H1 (cell line): ENCODE data around the gene TCAIM. TPM values are rescaled to one million over a fixed set of nuclear protein-coding genes. Genes with fewer than 3 reads are reported as not detected.

ENCODE experiments used
- CTCF ChIA-PET: fragments of 300-600 bp; sonication (Branson Sonifier 250); formaldehyde crosslinking; loops from one replicate; lab custom pipeline; 2021; ENCODE audit not compliant: partially characterized antibody; lab: Charles Lee
- POLR2A ChIA-PET: fragments of 300-600 bp; sonication (Branson Sonifier 250); formaldehyde crosslinking; loops from one replicate; lab custom pipeline; 2021; ENCODE audit warnings: inconsistent platforms; ENCODE audit not compliant: partially characterized antibody; lab: Charles Lee
- DNase-seq, 2 experiments: peaks; one replicate each; pipeline versions ENCODE4 v3.0.0 to v3.0.0-alpha.2; 2010 to 2022; ENCODE audit warnings: low spot score in 2 of 2, low read depth in 1 of 2, mixed read lengths in 1 of 2
- FAIRE-seq: peaks from 2 replicates; lab custom pipeline; 2011; peaks lifted over from hg19 to GRCh38; lab: Jason Lieb, UNC
- H2AFZ ChIP-seq: 2 replicates; pipeline ENCODE4 v1.8.1; 2012; ENCODE audit warnings: low read length, inconsistent platforms
- H2AK5ac ChIP-seq: 2 replicates; pipeline ENCODE4 v1.6.1; 2013; ENCODE audit warnings: low read depth, low read length
- H2BK120ac ChIP-seq: replicated peaks from 2 replicates; pipeline ENCODE3; 2013; ENCODE audit warnings: low read depth, low read length, inconsistent platforms
- H2BK12ac ChIP-seq: 2 replicates; pipeline ENCODE4 v1.6.1; 2013; ENCODE audit warnings: low read depth, low read length
- H2BK15ac ChIP-seq: 2 replicates; pipeline ENCODE4 v1.6.1; 2013; ENCODE audit warnings: low read length
- H2BK20ac ChIP-seq: 2 replicates; pipeline ENCODE4 v1.6.1; 2013; ENCODE audit warnings: low read length
- H2BK5ac ChIP-seq: 2 replicates; pipeline ENCODE4 v1.6.1; 2013; ENCODE audit warnings: low read depth, low read length
- H3K14ac ChIP-seq: 2 replicates; pipeline ENCODE4 v1.6.1; 2013; ENCODE audit warnings: inconsistent platforms; ENCODE audit not compliant: insufficient read length
- H3K18ac ChIP-seq: 2 replicates; pipeline ENCODE4 v1.6.1; 2013; ENCODE audit warnings: low read length; ENCODE audit errors: extremely low read depth
- H3K23ac ChIP-seq: 2 replicates; pipeline ENCODE4 v1.6.1; 2013; ENCODE audit warnings: inconsistent platforms; ENCODE audit not compliant: insufficient read length
- H3K23me2 ChIP-seq: 2 replicates; pipeline ENCODE4 v1.6.1; 2013; ENCODE audit warnings: low read depth, low read length
- H3K27ac ChIP-seq: 2 replicates; pipeline ENCODE4 v1.6.1; 2011; ENCODE audit warnings: low read depth, low read length, inconsistent platforms
- H3K27me3 ChIP-seq, 4 experiments: replicated peaks in 1 of 4; 1 replicate in 1 of 4; 2 replicates in 3 of 4; pipeline versions ENCODE4 v1.6.1 to v1.8.1; 2011 to 2013; ENCODE audit warnings: low read length in 3 of 4, mild to moderate bottlenecking in 3 of 4, inconsistent platforms in 2 of 4, mixed read lengths in 2 of 4, moderate library complexity in 1 of 4; ENCODE audit not compliant: control insufficient read depth in 3 of 4, insufficient read depth in 3 of 4; ENCODE audit errors: extremely low read depth in 1 of 4
- H3K36me3 ChIP-seq, 4 experiments: 2 replicates each; pipeline versions ENCODE4 v1.6.1 to v1.8.1; 2011 to 2013; ENCODE audit warnings: mild to moderate bottlenecking in 4 of 4, low read length in 3 of 4, moderate library complexity in 2 of 4, control low read depth in 1 of 4, inconsistent platforms in 1 of 4; ENCODE audit not compliant: insufficient read depth in 4 of 4, control insufficient read depth in 2 of 4
- H3K4ac ChIP-seq: replicated peaks from 2 replicates; pipeline ENCODE3; 2013; ENCODE audit warnings: low read length, low read depth, mixed read lengths, inconsistent platforms; ENCODE audit not compliant: insufficient read length
- H3K4me1 ChIP-seq, 4 experiments: replicated peaks in 1 of 4; 1 replicate in 1 of 4; 2 replicates in 3 of 4; pipeline versions ENCODE4 v1.6.1 to v1.8.1; 2011 to 2013; ENCODE audit warnings: low read length in 3 of 4, inconsistent platforms in 2 of 4, mixed read lengths in 1 of 4; ENCODE audit not compliant: insufficient read depth in 4 of 4, control insufficient read depth in 3 of 4
- H3K4me2 ChIP-seq, 2 experiments: 2 replicates each; pipeline versions ENCODE4 v1.6.1 to v1.8.1; 2011 to 2013; ENCODE audit warnings: low read depth in 2 of 2, low read length in 2 of 2, control low read depth in 1 of 2, inconsistent platforms in 1 of 2, mild to moderate bottlenecking in 1 of 2; ENCODE audit not compliant: insufficient read depth in 1 of 2
- H3K4me3 ChIP-seq, 4 experiments: fragments of 200-600, 300-600 bp in 1 of 4; sonication (generic), shearing (Covaris generic), sonication (Bioruptor Twin) in 1 of 4; 2 replicates each; pipeline versions ENCODE4 v1.5.1 to v1.8.1; 2011 to 2016; ENCODE audit warnings: low read length in 4 of 4, low read depth in 3 of 4, control low read depth in 2 of 4, inconsistent platforms in 2 of 4, mild to moderate bottlenecking in 2 of 4, mixed read lengths in 1 of 4, moderate library complexity in 1 of 4; ENCODE audit not compliant: insufficient read depth in 2 of 4; ENCODE audit errors: extremely low read depth in 1 of 4
- H3K56ac ChIP-seq: replicated peaks from 2 replicates; pipeline ENCODE3; 2013; ENCODE audit warnings: low read depth, mild to moderate bottlenecking, mixed read lengths, low read length, inconsistent platforms; ENCODE audit not compliant: insufficient read length
- H3K79me1 ChIP-seq: 2 replicates; pipeline ENCODE4 v1.6.1; 2013; ENCODE audit warnings: low read depth, low read length, control low read depth
- H3K79me2 ChIP-seq, 2 experiments: 2 replicates each; pipeline versions ENCODE4 v1.6.1 to v1.8.1; 2012 to 2013; ENCODE audit warnings: low read length in 2 of 2, mild to moderate bottlenecking in 2 of 2, inconsistent platforms in 1 of 2; ENCODE audit not compliant: insufficient read depth in 2 of 2, control insufficient read depth in 1 of 2
- H3K9ac ChIP-seq, 4 experiments: replicated peaks in 1 of 4; 1 replicate in 1 of 4; 2 replicates in 3 of 4; pipeline versions ENCODE4 v1.6.1 to v1.8.1; 2011 to 2013; ENCODE audit warnings: low read depth in 3 of 4, low read length in 3 of 4, control low read depth in 2 of 4, mild to moderate bottlenecking in 2 of 4, moderate library complexity in 2 of 4, inconsistent platforms in 1 of 4; ENCODE audit errors: extremely low read depth in 1 of 4
- H3K9me3 ChIP-seq, 2 experiments: 2 replicates each; pipeline versions ENCODE4 v1.6.1 to v1.8.1; 2012 to 2013; ENCODE audit warnings: mild to moderate bottlenecking in 2 of 2, moderate library complexity in 2 of 2, control low read depth in 1 of 2, inconsistent platforms in 1 of 2, low read depth in 1 of 2, low read length in 1 of 2, mixed read lengths in 1 of 2; ENCODE audit not compliant: insufficient read depth in 2 of 2
- H4K20me1 ChIP-seq, 2 experiments: replicated peaks in 1 of 2; 2 replicates each; pipeline versions ENCODE3 to v1.8.1; 2011 to 2013; ENCODE audit warnings: inconsistent platforms in 2 of 2, low read length in 2 of 2, mild to moderate bottlenecking in 1 of 2; ENCODE audit not compliant: insufficient read depth in 2 of 2, control insufficient read depth in 1 of 2
- H4K5ac ChIP-seq: 2 replicates; pipeline ENCODE4 v1.6.1; 2013; ENCODE audit warnings: low read length, low read depth, mixed read lengths, inconsistent platforms; ENCODE audit not compliant: insufficient read length
- H4K8ac ChIP-seq: 2 replicates; pipeline ENCODE4 v1.8.0; 2013; ENCODE audit warnings: mild to moderate bottlenecking, moderate library complexity, low read length, inconsistent platforms; ENCODE audit not compliant: insufficient read depth; ENCODE audit errors: extremely low read depth
- H4K91ac ChIP-seq: replicated peaks from 2 replicates; pipeline ENCODE3; 2013; ENCODE audit warnings: low read length, mixed read lengths, inconsistent platforms; ENCODE audit not compliant: insufficient read length
- BACH1 ChIP-seq: IDR thresholded peaks from 2 replicates; pipeline ENCODE4 v1.6.1; 2012; ENCODE audit warnings: low read length, improper control_type of control experiment
- CREB1 ChIP-seq: IDR thresholded peaks from 2 replicates; pipeline ENCODE4 v1.6.1; 2012; ENCODE audit warnings: inconsistent platforms
- EGR1 ChIP-seq: IDR thresholded peaks from 2 replicates; pipeline ENCODE4 v1.6.1; 2011; ENCODE audit warnings: low read depth, low read length, borderline replicate concordance
- HDAC2 ChIP-seq, 2 experiments: fragments of 300-600 bp in 1 of 2; sonication (generic) in 1 of 2; IDR thresholded peaks; 2 replicates each; pipeline ENCODE4 v1.6.1; 2011 to 2012; ENCODE audit warnings: low read depth in 2 of 2, low read length in 2 of 2, mild to moderate bottlenecking in 2 of 2, moderate library complexity in 2 of 2, borderline replicate concordance in 1 of 2, inconsistent platforms in 1 of 2
- HDAC6 ChIP-seq: IDR thresholded peaks from one replicate; pipeline ENCODE4 v1.7.1; 2012; ENCODE audit warnings: low read depth, mild to moderate bottlenecking, inconsistent platforms, low read length, moderate library complexity
- KDM1A ChIP-seq: fragments of 200-600, 300-600 bp; sonication (generic); IDR thresholded peaks from 2 replicates; pipeline ENCODE4 v1.7.1; 2016; ENCODE audit warnings: mild to moderate bottlenecking, low read length, borderline replicate concordance
- NANOG ChIP-seq: IDR thresholded peaks from 2 replicates; pipeline ENCODE4 v1.6.1; 2011; ENCODE audit warnings: low read length, low read depth, mild to moderate bottlenecking, inconsistent platforms; ENCODE audit not compliant: insufficient read depth, poor library complexity, severe bottlenecking
- PHF8 ChIP-seq: fragments of 200-600 bp; sonication (generic); conservative IDR thresholded peaks from 2 replicates; pipeline ENCODE4 v1.7.1; 2012; ENCODE audit warnings: low read depth, mild to moderate bottlenecking, inconsistent platforms, low read length, moderate library complexity
- RBBP5 ChIP-seq: IDR thresholded peaks from 2 replicates; pipeline ENCODE4 v1.7.1; 2012; ENCODE audit warnings: low read depth, mild to moderate bottlenecking, inconsistent platforms, low read length, moderate library complexity, borderline replicate concordance
- SP1 ChIP-seq: IDR thresholded peaks from 2 replicates; pipeline ENCODE4 v1.6.1; 2011; ENCODE audit warnings: low read depth, low read length
- SUZ12 ChIP-seq: fragments of 200-600 bp; sonication (generic); IDR thresholded peaks from 2 replicates; pipeline ENCODE4 v1.6.1; 2012; ENCODE audit warnings: mild to moderate bottlenecking, inconsistent platforms, low read length, moderate library complexity, mixed read lengths
- TAF1 ChIP-seq: IDR thresholded peaks from 2 replicates; pipeline ENCODE4 v1.6.1; 2011; ENCODE audit warnings: mild to moderate bottlenecking, low read depth, low read length
- USF2 ChIP-seq: IDR thresholded peaks from 2 replicates; pipeline ENCODE4 v1.6.1; 2011; ENCODE audit warnings: low read length, improper control_type of control experiment
- WGBS, 2 experiments: shearing (Covaris generic) in 1 of 2; methylation state at CpG; one replicate each; pipeline versions ENCODE4 v1.1.6 to v1.1.7; 2013 to 2015; ENCODE audit warnings: low lambda C conversion rate in 2 of 2, mixed read lengths in 2 of 2, inconsistent platforms in 1 of 2, low coverage in 1 of 2, missing lambda C conversion rate in 1 of 2; ENCODE audit not compliant: insufficient replicate concordance in 2 of 2, insufficient coverage in 1 of 2, insufficient read length in 1 of 2; ENCODE audit errors: extremely low coverage in 1 of 2, missing lambda C conversion rate in 1 of 2; 5-methylcytosine and 5-hydroxymethylcytosine counted together
- polyA plus RNA-seq, 7 experiments: library from polyadenylated mRNA; depleted of rRNA in 3 of 7; stranded (reverse) in 5 of 7; unstranded in 2 of 7; fragments of >200 nt in 5 of 7; fragments of 200-250 nt in 2 of 7; gene quantifications; 1 replicate in 5 of 7; 2 replicates in 1 of 7; 4 replicates in 1 of 7; pipeline versions ENCODE4 v1.2.1 to v1.2.3, GENCODE V29; 2011 to 2013; ENCODE audit warnings: missing spikeins in 2 of 7, mixed read lengths in 2 of 7
- total RNA-seq: library from RNA; stranded (reverse); fragmentation: NEBNext Ultra II Directional; extraction: Animal tissue kit (Norgen Biotek cat#: 25700); gene quantifications from 2 replicates; pipeline ENCODE4 v1.2.1, GENCODE V29; 2021

TCAIM gene
- total and polyA plus RNA-seq, 2 of the 8 experiments (the other 6 are each of a cell fraction or from before 2014, with no cell fraction given): 6.9 to 22.1 TPM

- H3K4me1 ChIP-seq: no peaks in the 10 kb centered on the region; a peak in 2 of 7 replicates
- no peak for TF ChIP-seq TAF1
- TF ChIP-seq SUZ12: no peak
- TF ChIP-seq BACH1: no peak
- no peak for TF ChIP-seq SP1
- no peak for TF ChIP-seq RBBP5
- no peak for TF ChIP-seq CREB1
- no peak for TF ChIP-seq EGR1
- no peak for TF ChIP-seq NANOG
- no peak for TF ChIP-seq USF2
- no peak for TF ChIP-seq HDAC6
- TF ChIP-seq KDM1A: no peak
- no peak for TF ChIP-seq PHF8
- no peak for TF ChIP-seq HDAC2 (IDR thresholded peaks at IDR 0.05; ENCODE audit: borderline replicate concordance in 1 of 2, low read depth in 2 of 2, low read length in 2 of 2)
- H2BK20ac ChIP-seq: no peak overlapping the region
- no peak overlapping the region for H3K18ac ChIP-seq
- H3K4me2 ChIP-seq: no peak overlapping the region
- WGBS, 2 experiments: 91% methylated on average over 2 of the region's 2 CpGs; no CpG with 5 or more reads in 1 of the 2 experiments
- no peak overlapping the region for H3K9ac ChIP-seq
- no peak overlapping the region for H2BK15ac ChIP-seq
- FAIRE-seq: no peak
- no peak overlapping the region for H4K91ac ChIP-seq
- no peaks in the 10 kb centered on the region; the same call in 1 of the 2 replicates for H3K79me1 ChIP-seq
- DNase-seq: no peak
- peaks cover 20 to 51% (median 41%) of the 10 kb centered on the region in 4 experiments; a peak in 7 of 8 replicates for H3K36me3 ChIP-seq
- no peak overlapping the region for H3K4ac ChIP-seq
- H3K14ac ChIP-seq: no peak overlapping the region
- no peak overlapping the region for H2BK5ac ChIP-seq
- no peaks in the 10 kb centered on the region; a peak in 1 of 4 replicates for H3K79me2 ChIP-seq
- no peak overlapping the region for H2AK5ac ChIP-seq
- H4K5ac ChIP-seq: no peak overlapping the region
- no peak overlapping the region for H2BK12ac ChIP-seq
- POLR2A ChIA-PET: no interaction called here
- H3K27ac ChIP-seq: no peak overlapping the region
- CTCF ChIA-PET: interaction anchor here (0.5 kb wide), 1 partner anchor 331 kb away, joined by 5 read pairs; no protein-coding TSS in a partner anchor
- H4K8ac ChIP-seq: no peak overlapping the region
- no peaks in the 10 kb centered on the region for H3K23me2 ChIP-seq
- peaks cover 0 to 2% of the 10 kb centered on the region in 2 experiments for H4K20me1 ChIP-seq
- no peak overlapping the region for H2AFZ ChIP-seq
- no peaks in the 10 kb centered on the region for H3K27me3 ChIP-seq
- no peak overlapping the region for H3K56ac ChIP-seq
- no peak overlapping the region for H2BK120ac ChIP-seq
- H3K9me3 ChIP-seq: peaks cover 12 to 18% of the 10 kb centered on the region in 2 experiments; a peak in 3 of 4 replicates
- H3K4me3 ChIP-seq: no peak overlapping the region
- H3K23ac ChIP-seq: no peak overlapping the region
Measured at GRCh38 chr3:44444437-44444836, 105.9 kb downstream of the TCAIM start.
